Hepatocyte (in vitro differentiated cells): ENCODE results near the gene MAP6. TPM values are rescaled to one million over a fixed set of nuclear protein-coding genes. Genes with fewer than 3 reads are reported as not detected.

Experiments
- DNase-seq: peaks from one replicate; pipeline ENCODE4 v3.0.0-alpha.2; 2016; ENCODE audit warnings: low spot score
- H2AFZ ChIP-seq: fragments of 200-600 bp; sonication (generic); 2 replicates; pipeline ENCODE4 v1.6.0; 2016; ENCODE audit warnings: antibody characterized with exemption, mild to moderate bottlenecking
- H3K27ac ChIP-seq: fragments of 200-600 bp; sonication (generic); 2 replicates; pipeline ENCODE4 v1.5.1; 2016; ENCODE audit warnings: mild to moderate bottlenecking
- H3K27me3 ChIP-seq: fragments of 200-600 bp; sonication (generic); 2 replicates; pipeline ENCODE4 v1.6.1; 2016
- H3K36me3 ChIP-seq: fragments of 200-600 bp; sonication (generic); replicated peaks from 2 replicates; pipeline ENCODE4 v1.5.1; 2016; ENCODE audit warnings: low read depth; ENCODE audit not compliant: insufficient read depth
- H3K4me1 ChIP-seq: fragments of 200-600 bp; sonication (generic); 2 replicates; pipeline ENCODE4 v1.5.1; 2016; ENCODE audit warnings: mild to moderate bottlenecking, moderate library complexity; ENCODE audit not compliant: insufficient read depth
- H3K4me2 ChIP-seq: fragments of 200-600 bp; sonication (generic); 2 replicates; pipeline ENCODE4 v1.6.0; 2016
- H3K4me3 ChIP-seq: fragments of 200-600 bp; sonication (generic); 2 replicates; pipeline ENCODE4 v1.5.1; 2016; ENCODE audit warnings: mild to moderate bottlenecking
- H3K79me2 ChIP-seq: fragments of 200-600 bp; sonication (generic); 2 replicates; pipeline ENCODE4 v1.6.0; 2017; ENCODE audit warnings: mild to moderate bottlenecking
- H3K9me2 ChIP-seq: fragments of 200-600 bp; sonication (generic); replicated peaks from 2 replicates; pipeline ENCODE4 v1.6.0; 2017; ENCODE audit warnings: mild to moderate bottlenecking; ENCODE audit not compliant: insufficient read depth
- H3K9me3 ChIP-seq: fragments of 200-600 bp; sonication (generic); 2 replicates; pipeline ENCODE4 v1.5.1; 2016; ENCODE audit warnings: low read depth, mild to moderate bottlenecking
- H4K20me1 ChIP-seq: fragments of 200-600 bp; sonication (generic); 2 replicates; pipeline ENCODE4 v1.6.0; 2016; ENCODE audit warnings: mild to moderate bottlenecking; ENCODE audit not compliant: insufficient read depth, poor library complexity, severe bottlenecking
- EZH2 ChIP-seq: fragments of 200-600 bp; sonication (generic); IDR thresholded peaks from 2 replicates; pipeline ENCODE4 v1.6.1; 2016; ENCODE audit warnings: antibody characterized with exemption, mild to moderate bottlenecking, borderline replicate concordance
- EZH2phosphoT487 ChIP-seq: fragments of 200-600 bp; sonication (generic); IDR thresholded peaks from one replicate; pipeline ENCODE4 v1.6.1; 2018; ENCODE audit warnings: antibody characterized with exemption, mild to moderate bottlenecking, low read depth, moderate library complexity; ENCODE audit not compliant: unreplicated experiment, severe bottlenecking
- WGBS: methylation state at CpG from one replicate; pipeline ENCODE4 v1.1.6; 2016; ENCODE audit warnings: low lambda C conversion rate; ENCODE audit errors: missing lambda C conversion rate; 5-methylcytosine and 5-hydroxymethylcytosine counted together
- polyA plus RNA-seq: library from polyadenylated mRNA; unstranded; fragments of >200 nt; fragmentation: Nextera tagmentation; extraction: Ambion mirVana; gene quantifications from 2 replicates; pipeline ENCODE4 v1.2.1, GENCODE V29; 2016
- total RNA-seq: library from RNA; depleted of rRNA; stranded (reverse); fragments of >200 nt; gene quantifications from 2 replicates; pipeline ENCODE4 v1.2.3, GENCODE V29; 2014
- TF ChIP-seq, protein P1 (sequence below): fragments of 200-600 bp; sonication (generic); IDR thresholded peaks from 2 replicates; pipeline ENCODE4 v1.5.1; 2016; ENCODE audit warnings: antibody characterized with exemption, mild to moderate bottlenecking; ENCODE audit not compliant: poor library complexity

MAP6 gene
- total and polyA plus RNA-seq, 2 experiments from 2014 or later = 3.8 to 6.4 TPM

DNA sequence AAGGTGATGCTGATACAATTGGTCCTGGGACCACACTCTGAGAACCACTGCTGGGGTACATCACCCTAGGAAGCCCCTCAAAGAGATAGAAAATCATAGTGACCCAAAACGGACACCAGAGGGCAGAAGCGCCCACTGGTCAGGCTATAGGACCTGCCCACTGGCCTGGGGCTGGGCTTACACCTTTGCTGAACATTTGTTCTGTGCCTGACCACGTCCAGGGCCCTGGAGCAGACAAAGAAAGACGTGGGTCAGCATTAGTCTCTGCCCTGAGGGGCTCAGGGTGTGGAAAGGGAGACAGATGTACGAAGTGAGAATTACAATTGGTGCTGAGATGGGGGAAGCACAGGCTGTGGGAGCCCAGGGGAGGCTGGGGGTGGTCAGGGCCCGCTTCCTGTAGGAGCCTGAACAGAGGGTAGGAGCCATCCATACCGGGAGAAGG lies 121.2 kb downstream of the MAP6 start:
- no peaks in the 10 kb centered on the region for H4K20me1 ChIP-seq
- no peaks in the 10 kb centered on the region for H3K79me2 ChIP-seq
- no peaks in the 10 kb centered on the region for H3K9me2 ChIP-seq
- H3K27me3 ChIP-seq = no peaks in the 10 kb centered on the region
- H3K4me1 ChIP-seq = peaks cover 5% of the 10 kb centered on the region
- no peaks in the 10 kb centered on the region for H3K36me3 ChIP-seq
- no peak overlapping the region for H3K4me2 ChIP-seq
- TF ChIP-seq EZH2 = no peak
- TF ChIP-seq, protein P1, sequence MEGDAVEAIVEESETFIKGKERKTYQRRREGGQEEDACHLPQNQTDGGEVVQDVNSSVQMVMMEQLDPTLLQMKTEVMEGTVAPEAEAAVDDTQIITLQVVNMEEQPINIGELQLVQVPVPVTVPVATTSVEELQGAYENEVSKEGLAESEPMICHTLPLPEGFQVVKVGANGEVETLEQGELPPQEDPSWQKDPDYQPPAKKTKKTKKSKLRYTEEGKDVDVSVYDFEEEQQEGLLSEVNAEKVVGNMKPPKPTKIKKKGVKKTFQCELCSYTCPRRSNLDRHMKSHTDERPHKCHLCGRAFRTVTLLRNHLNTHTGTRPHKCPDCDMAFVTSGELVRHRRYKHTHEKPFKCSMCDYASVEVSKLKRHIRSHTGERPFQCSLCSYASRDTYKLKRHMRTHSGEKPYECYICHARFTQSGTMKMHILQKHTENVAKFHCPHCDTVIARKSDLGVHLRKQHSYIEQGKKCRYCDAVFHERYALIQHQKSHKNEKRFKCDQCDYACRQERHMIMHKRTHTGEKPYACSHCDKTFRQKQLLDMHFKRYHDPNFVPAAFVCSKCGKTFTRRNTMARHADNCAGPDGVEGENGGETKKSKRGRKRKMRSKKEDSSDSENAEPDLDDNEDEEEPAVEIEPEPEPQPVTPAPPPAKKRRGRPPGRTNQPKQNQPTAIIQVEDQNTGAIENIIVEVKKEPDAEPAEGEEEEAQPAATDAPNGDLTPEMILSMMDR = peak; percentile 92
- no peak for TF ChIP-seq EZH2phosphoT487
- H3K27ac ChIP-seq = peak overlapping the region; percentile 54
- DNase-seq = peak; percentile 87
- H3K9me3 ChIP-seq = no peaks in the 10 kb centered on the region
- H2AFZ ChIP-seq = peak overlapping the region; percentile 77
- 21% methylated on average over 7 of the region's 7 CpGs for WGBS
- H3K4me3 ChIP-seq = no peak overlapping the region

GRCh38 chr11:75547177-75547576 lies 121.7 kb downstream of the MAP6 start:
- H3K27ac ChIP-seq = no peak overlapping the region
- TF ChIP-seq EZH2 = no peak
- TF ChIP-seq, protein P1 = no peak
- no peak for TF ChIP-seq EZH2phosphoT487
- H3K36me3 ChIP-seq = no peaks in the 10 kb centered on the region
- WGBS = 93% methylated on average over 1 of the region's 1 CpG
- H3K9me3 ChIP-seq = no peaks in the 10 kb centered on the region
- no peak overlapping the region for H3K4me2 ChIP-seq
- H3K4me1 ChIP-seq = peaks cover 5% of the 10 kb centered on the region
- H3K27me3 ChIP-seq = no peaks in the 10 kb centered on the region
- DNase-seq = no peak
- H2AFZ ChIP-seq = no peak overlapping the region
- no peaks in the 10 kb centered on the region for H4K20me1 ChIP-seq
- H3K79me2 ChIP-seq = no peaks in the 10 kb centered on the region
- H3K4me3 ChIP-seq = no peak overlapping the region
- no peaks in the 10 kb centered on the region for H3K9me2 ChIP-seq

DNA sequence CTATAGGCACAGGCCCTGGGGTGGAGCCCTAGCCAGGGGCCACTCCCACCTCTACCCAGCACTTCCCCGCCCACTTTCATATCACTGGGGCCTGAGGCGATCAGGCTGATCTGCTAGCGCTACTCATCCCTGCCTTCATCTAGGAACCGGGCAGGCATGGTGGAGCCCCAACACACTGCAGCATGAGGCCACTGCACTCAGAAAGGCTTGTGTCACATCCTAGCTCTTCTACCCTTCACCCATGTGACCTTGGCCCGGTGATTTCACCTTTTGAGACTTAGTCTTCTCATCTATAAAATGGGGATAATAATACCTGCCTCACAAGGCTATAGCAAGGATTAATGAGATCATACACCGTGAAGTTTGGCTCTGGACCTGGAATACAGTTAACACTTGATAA lies 125.0 kb downstream of the MAP6 start:
- TF ChIP-seq EZH2phosphoT487 = no peak
- TF ChIP-seq, protein P1 = no peak
- no peak for TF ChIP-seq EZH2
- WGBS = 86% methylated on average over 6 of the region's 6 CpGs

GRCh38 chr11:75542088-75542438 lies 126.8 kb downstream of the MAP6 start:
- no peaks in the 10 kb centered on the region for H3K36me3 ChIP-seq
- no peaks in the 10 kb centered on the region for H3K9me3 ChIP-seq
- no peaks in the 10 kb centered on the region for H3K4me1 ChIP-seq
- H3K27me3 ChIP-seq = no peaks in the 10 kb centered on the region
- TF ChIP-seq, protein P1 = no peak
- no peak for TF ChIP-seq EZH2phosphoT487
- DNase-seq = no peak
- H3K9me2 ChIP-seq = no peaks in the 10 kb centered on the region
- no peak overlapping the region for H3K4me3 ChIP-seq
- no peak overlapping the region for H3K27ac ChIP-seq
- no peaks in the 10 kb centered on the region for H4K20me1 ChIP-seq
- 88% methylated on average over 1 of the region's 1 CpG for WGBS
- no peak overlapping the region for H2AFZ ChIP-seq
- H3K4me2 ChIP-seq = no peak overlapping the region
- H3K79me2 ChIP-seq = no peaks in the 10 kb centered on the region

More for the DNA sequence above, 125.0 kb downstream of the MAP6 start:
- H3K27me3 ChIP-seq = no peaks in the 10 kb centered on the region
- H3K79me2 ChIP-seq = no peaks in the 10 kb centered on the region
- H3K4me1 ChIP-seq = peaks cover 5% of the 10 kb centered on the region
- H3K27ac ChIP-seq = no peak overlapping the region
- no peak overlapping the region for H3K4me2 ChIP-seq
- DNase-seq = no peak
- H3K4me3 ChIP-seq = no peak overlapping the region
- no peak overlapping the region for H2AFZ ChIP-seq
- H3K36me3 ChIP-seq = no peaks in the 10 kb centered on the region
- no peaks in the 10 kb centered on the region for H4K20me1 ChIP-seq
- H3K9me2 ChIP-seq = no peaks in the 10 kb centered on the region
- H3K9me3 ChIP-seq = no peaks in the 10 kb centered on the region
